Measurements from ENCODE around the gene KRIT1. TPM values are rescaled to one million over a fixed set of nuclear protein-coding genes. Genes with fewer than 3 reads are reported as not detected.

KRIT1 gene
- total and polyA plus RNA-seq, 2 of the 13 experiments (the other 11 are each of a cell fraction or from before 2014, with no cell fraction given), result 29.4 to 37.7 TPM

GRCh38 chr7:92245487-92246359 lies at the start of gene KRIT1, which contains the start of gene ANKIB1 (continued):
- TF ChIP-seq TRAFD1 (CRISPR knock-in tag; IDR thresholded peaks at IDR 0.05; ENCODE audit: borderline replicate concordance) (no peak), HDAC6 (IDR thresholded peaks at IDR 0.05; ENCODE audit: low read depth, low read length) (no peak), SAP130 (CRISPR knock-in tag; IDR thresholded peaks at IDR 0.05; ENCODE audit: low read depth) (peak; percentile 90), GPBP1L1 (CRISPR knock-in tag; IDR thresholded peaks at IDR 0.05) (no peak), ZNF564 (CRISPR knock-in tag; IDR thresholded peaks at IDR 0.05) (peak; percentile 52; the same call in 1 of the 2 replicates), SNAPC5 (CRISPR knock-in tag; IDR thresholded peaks at IDR 0.05; ENCODE audit: borderline replicate concordance) (no peak), ARHGAP35 (CRISPR knock-in tag; IDR thresholded peaks at IDR 0.05; ENCODE audit: borderline replicate concordance) (no peak), NFKBIZ (CRISPR knock-in tag; IDR thresholded peaks at IDR 0.05) (no peak), SOX6 (IDR thresholded peaks at IDR 0.05) (no peak), SOX6 (CRISPR knock-in tag; IDR thresholded peaks at IDR 0.05) (peak; percentile 67), ZFY (CRISPR knock-in tag; IDR thresholded peaks at IDR 0.05) (peak; percentile 97), POLR2A (IDR thresholded peaks at IDR 0.05; ENCODE audit: insufficient read depth in 1 of 2, low read depth in 2 of 2, low read length in 2 of 2) (peak; percentile 67 to 69), ZNF878 (CRISPR knock-in tag; IDR thresholded peaks at IDR 0.05) (no peak; the same call in 1 of the 2 replicates), TMF1 (CRISPR knock-in tag; IDR thresholded peaks at IDR 0.05; ENCODE audit: low read depth) (no peak), ARID5B (CRISPR knock-in tag; IDR thresholded peaks at IDR 0.05) (no peak)
- TF ChIP-seq, protein P1, sequence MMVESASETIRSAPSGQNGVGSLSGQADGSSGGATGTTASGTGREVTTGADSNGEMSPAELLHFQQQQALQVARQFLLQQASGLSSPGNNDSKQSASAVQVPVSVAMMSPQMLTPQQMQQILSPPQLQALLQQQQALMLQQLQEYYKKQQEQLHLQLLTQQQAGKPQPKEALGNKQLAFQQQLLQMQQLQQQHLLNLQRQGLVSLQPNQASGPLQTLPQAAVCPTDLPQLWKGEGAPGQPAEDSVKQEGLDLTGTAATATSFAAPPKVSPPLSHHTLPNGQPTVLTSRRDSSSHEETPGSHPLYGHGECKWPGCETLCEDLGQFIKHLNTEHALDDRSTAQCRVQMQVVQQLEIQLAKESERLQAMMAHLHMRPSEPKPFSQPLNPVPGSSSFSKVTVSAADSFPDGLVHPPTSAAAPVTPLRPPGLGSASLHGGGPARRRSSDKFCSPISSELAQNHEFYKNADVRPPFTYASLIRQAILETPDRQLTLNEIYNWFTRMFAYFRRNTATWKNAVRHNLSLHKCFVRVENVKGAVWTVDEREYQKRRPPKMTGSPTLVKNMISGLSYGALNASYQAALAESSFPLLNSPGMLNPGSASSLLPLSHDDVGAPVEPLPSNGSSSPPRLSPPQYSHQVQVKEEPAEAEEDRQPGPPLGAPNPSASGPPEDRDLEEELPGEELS (CRISPR knock-in tag; IDR thresholded peaks at IDR 0.05), result 0 out of 2 replicates have a peak, but pooled peaks have one; percentile 7
- TF ChIP-seq, protein P2, sequence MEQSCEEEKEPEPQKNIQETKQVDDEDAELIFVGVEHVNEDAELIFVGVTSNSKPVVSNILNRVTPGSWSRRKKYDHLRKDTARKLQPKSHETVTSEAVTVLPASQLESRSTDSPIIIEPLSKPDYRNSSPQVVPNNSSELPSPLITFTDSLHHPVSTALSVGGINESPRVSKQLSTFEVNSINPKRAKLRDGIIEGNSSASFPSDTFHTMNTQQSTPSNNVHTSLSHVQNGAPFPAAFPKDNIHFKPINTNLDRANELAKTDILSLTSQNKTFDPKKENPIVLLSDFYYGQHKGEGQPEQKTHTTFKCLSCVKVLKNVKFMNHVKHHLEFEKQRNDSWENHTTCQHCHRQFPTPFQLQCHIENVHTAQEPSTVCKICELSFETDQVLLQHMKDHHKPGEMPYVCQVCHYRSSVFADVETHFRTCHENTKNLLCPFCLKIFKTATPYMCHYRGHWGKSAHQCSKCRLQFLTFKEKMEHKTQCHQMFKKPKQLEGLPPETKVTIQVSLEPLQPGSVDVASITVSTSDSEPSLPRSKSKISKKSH (CRISPR knock-in tag; IDR thresholded peaks at IDR 0.05; ENCODE audit: borderline replicate concordance), result peak; percentile 80
